HG03039 (cell line): ENCODE results near the gene F8A2.
"Not testable (repeated sequence)": the region's sequence is repeated elsewhere in the genome, so short reads cannot be mapped to it uniquely, and the experiment has no call there.

Experiments used
- ATAC-seq: cut with Tn5 transposase; IDR thresholded peaks from one replicate; pipeline ENCODE4 v1.9.1; 2021; ENCODE audit warnings: mild to moderate bottlenecking, moderate library complexity; ENCODE audit not compliant: unreplicated experiment

Gene F8A2

GRCh38 chrX:155381843-155382528, at the start of gene F8A2:
Gene F8A2, plus strand, starts transcription at chrX:155382095. Its CDS starts 20 bp downstream, at chrX:155382115.
- peak; percentile 76 for ATAC-seq

- no peak for ATAC-seq
Measured at GRCh38 chrX:155333544-155334100, 48.3 kb upstream of the F8A2 start.

- no peak for ATAC-seq
Measured at GRCh38 chrX:155334486-155335336, 47.2 kb upstream of the F8A2 start, which contains the start of gene CLIC2. Gene CLIC2, minus strand, starts transcription at chrX:155334614. Its CDS starts 187 bp downstream, at chrX:155334427.

GRCh38 chrX:155335337-155335712, 46.6 kb upstream of the F8A2 start:
- ATAC-seq = not testable (repeated sequence)

GRCh38 chrX:155345689-155346088, 36.2 kb upstream of the F8A2 start:
- ATAC-seq = not testable (repeated sequence)

GRCh38 chrX:155349448-155349847, 32.4 kb upstream of the F8A2 start:
- not testable (repeated sequence) for ATAC-seq

- ATAC-seq = not testable (repeated sequence)
Measured at GRCh38 chrX:155363712-155364111, 18.2 kb upstream of the F8A2 start.

- not testable (repeated sequence) for ATAC-seq
Measured at GRCh38 chrX:155373777-155374458, 8.0 kb upstream of the F8A2 start.

- not testable (repeated sequence) for ATAC-seq
Measured at GRCh38 chrX:155379802-155380201, 2.1 kb upstream of the F8A2 start.

GRCh38 chrX:155382529-155382967, 653 bp downstream of the F8A2 start:
- ATAC-seq = peak; percentile 42

GRCh38 chrX:155389634-155390033, 7.7 kb downstream of the F8A2 start:
- no peak for ATAC-seq

- ATAC-seq = not testable (repeated sequence)
Measured at GRCh38 chrX:155394747-155395276, 12.9 kb downstream of the F8A2 start.

GRCh38 chrX:155406429-155406828, 24.5 kb downstream of the F8A2 start:
- ATAC-seq = no peak

GRCh38 chrX:155417769-155418168, 35.9 kb downstream of the F8A2 start:
- no peak for ATAC-seq
